Calu3 (cell line): ENCODE data around the gene SIPA1L3. TPM values are rescaled to one million over a fixed set of nuclear protein-coding genes. Genes with fewer than 3 reads are reported as not detected.

Experiments used
- BruUV-seq: library from RNA; stranded (reverse); fragments of 400-500 nt; replicated peaks from 2 replicates; lab custom pipeline; 2021; lab: Mats Ljungman, UMichigan
- CTCF ChIA-PET: fragments of 300-600 bp; sonication (Branson Sonifier 250); formaldehyde crosslinking; loops from one replicate; lab custom pipeline; 2022; ENCODE audit warnings: antibody characterized with exemption; lab: Charles Lee
- DNase-seq: peaks from one replicate; pipeline ENCODE4 v3.0.0; 2022
- H3K27ac Mint-ChIP-seq: one replicate; pipeline ENCODE4 v1.8.0; 2022; ENCODE audit warnings: mixed read lengths; ENCODE audit not compliant: unreplicated experiment
- H3K27me3 Mint-ChIP-seq: one replicate; pipeline ENCODE4 v1.8.0; 2022; ENCODE audit warnings: mixed read lengths; ENCODE audit not compliant: unreplicated experiment
- H3K36me3 Mint-ChIP-seq: one replicate; pipeline ENCODE4 v1.8.0; 2022; ENCODE audit warnings: mild to moderate bottlenecking, moderate library complexity, mixed read lengths; ENCODE audit not compliant: insufficient read depth, unreplicated experiment
- H3K4me1 Mint-ChIP-seq: one replicate; pipeline ENCODE4 v1.8.0; 2022; ENCODE audit warnings: mild to moderate bottlenecking, low read depth, mixed read lengths; ENCODE audit not compliant: unreplicated experiment
- H3K4me3 Mint-ChIP-seq: one replicate; pipeline ENCODE4 v1.8.0; 2022; ENCODE audit warnings: mild to moderate bottlenecking, low read depth, moderate library complexity, mixed read lengths; ENCODE audit not compliant: unreplicated experiment
- H3K9me3 Mint-ChIP-seq: one replicate; pipeline ENCODE4 v1.8.0; 2022; ENCODE audit warnings: low read depth, mixed read lengths; ENCODE audit not compliant: unreplicated experiment
- CTCF ChIP-seq: fragments of 200-600 bp; IDR thresholded peaks from one replicate; pipeline ENCODE4 v1.8.0; 2022; ENCODE audit warnings: antibody characterized with exemption; ENCODE audit not compliant: unreplicated experiment
- intact Hi-C: fragments of 100-400 bp; cut with micrococcal nuclease; formaldehyde crosslinking; loops from one replicate; pipeline ENCODE4 v1.10.0; 2022; ENCODE audit not compliant: unreplicated experiment
- total RNA-seq: library from RNA; stranded (reverse); gene quantifications from 2 replicates; pipeline ENCODE4 v1.2.3, GENCODE V29; 2022

Gene SIPA1L3
- total RNA-seq, 1 experiment from 2014 or later = 127 TPM

GRCh38 chr19:38152461-38153379 is 245.7 kb downstream of the SIPA1L3 start:
- Mint-ChIP-seq H3K4me3 (no peak overlapping the region), H3K9me3 (no peaks in the 10 kb centered on the region), H3K27me3 (no peaks in the 10 kb centered on the region), H3K4me1 (no peaks in the 10 kb centered on the region), H3K36me3 (peaks cover 23% of the 10 kb centered on the region), H3K27ac (no peak overlapping the region)
- CTCF ChIA-PET = interaction anchor here (1.0 to 1.1 kb wide), 2 partner anchors 8 to 10 kb away, joined by 5 to 6 read pairs; no protein-coding TSS in a partner anchor
- TF ChIP-seq CTCF = no peak
- BruUV-seq = no TSS peak
- DNase-seq = no peak
- intact Hi-C loops = no loop called here

GRCh38 chr19:38155453-38155852 is 248.4 kb downstream of the SIPA1L3 start:
- Mint-ChIP-seq H3K27ac (no peak overlapping the region), H3K4me3 (no peak overlapping the region), H3K27me3 (no peaks in the 10 kb centered on the region), H3K4me1 (no peaks in the 10 kb centered on the region), H3K9me3 (no peaks in the 10 kb centered on the region), H3K36me3 (peaks cover 23% of the 10 kb centered on the region)
- CTCF ChIA-PET = no interaction called here
- no peak for DNase-seq
- no TSS peak for BruUV-seq
- intact Hi-C loops = no loop called here
- TF ChIP-seq CTCF = no peak

GRCh38 chr19:38158730-38159129 is 251.7 kb downstream of the SIPA1L3 start:
- H3K27me3 Mint-ChIP-seq = no peaks in the 10 kb centered on the region
- H3K4me1 Mint-ChIP-seq = no peaks in the 10 kb centered on the region
- no peak for TF ChIP-seq CTCF
- CTCF ChIA-PET = no interaction called here
- no peak overlapping the region for H3K27ac Mint-ChIP-seq
- intact Hi-C loops = no loop called here
- no TSS peak for BruUV-seq
- no peak overlapping the region for H3K4me3 Mint-ChIP-seq
- DNase-seq = no peak
- peaks cover 34% of the 10 kb centered on the region for H3K36me3 Mint-ChIP-seq
- no peaks in the 10 kb centered on the region for H3K9me3 Mint-ChIP-seq

GRCh38 chr19:38162094-38162493 is 255.1 kb downstream of the SIPA1L3 start:
- no peak for DNase-seq
- no peaks in the 10 kb centered on the region for H3K9me3 Mint-ChIP-seq
- intact Hi-C loops = no loop called here
- no peak overlapping the region for H3K4me3 Mint-ChIP-seq
- peaks cover 45% of the 10 kb centered on the region for H3K36me3 Mint-ChIP-seq
- no TSS peak for BruUV-seq
- H3K27ac Mint-ChIP-seq = no peak overlapping the region
- no peaks in the 10 kb centered on the region for H3K27me3 Mint-ChIP-seq
- no peak for TF ChIP-seq CTCF
- no peaks in the 10 kb centered on the region for H3K4me1 Mint-ChIP-seq
- CTCF ChIA-PET = interaction anchor here (0.6 kb wide), 1 partner anchor 235 kb away, joined by 3 read pairs; no protein-coding TSS in a partner anchor
